ENCODE results near the gene LIMS1. TPM values are rescaled to one million over a fixed set of nuclear protein-coding genes. Genes with fewer than 3 reads are reported as not detected.
A peak's percentile ranks its signal among the peaks of the same experiment; 100 is the strongest.

LIMS1 gene
- total and polyA plus RNA-seq, 3 experiments from 2014 or later, result 59.4 to 80.6 (median 59.4) TPM

- no peaks in the 10 kb centered on the region for H3K9me3 ChIP-seq (ENCODE audit: low read length)
- DNase-seq, result no peak
- no peaks in the 10 kb centered on the region for H3K36me3 ChIP-seq (ENCODE audit: insufficient read depth, low read length)
- H3K4me1 ChIP-seq (ENCODE audit: insufficient read depth, low read length), result peaks cover 7% of the 10 kb centered on the region
- CTCF ChIA-PET, result no interaction called here
- H3K27me3 ChIP-seq (ENCODE audit: insufficient read depth, low read length, poor library complexity, severe bottlenecking), result no peaks in the 10 kb centered on the region
- Mint-ChIP-seq H3K9me3 (no peaks in the 10 kb centered on the region), H3K4me3 (no peak overlapping the region), H3K36me3 (peaks cover 0 to 6% (median 0%) of the 10 kb centered on the region in 3 donors), H3K27me3 (no peaks in the 10 kb centered on the region), H3K4me1 (peaks cover 15 to 42% (median 18%) of the 10 kb centered on the region in 3 donors), H3K27ac (peak overlapping the region in 2 of 8 donors; percentile 3 to 12)
- POLR2A ChIA-PET, result no interaction called here
- no peak overlapping the region for H3K4me3 ChIP-seq (ENCODE audit: low read length)
- H3K27ac ChIP-seq (ENCODE audit: low read depth, low read length), result no peak overlapping the region
Observed at GRCh38 chr2:108538000-108538625, 3.8 kb downstream of the LIMS1 start.

GRCh38 chr2:108541451-108541850, 7.2 kb downstream of the LIMS1 start:
- H3K36me3 ChIP-seq (ENCODE audit: insufficient read depth, low read length), result no peaks in the 10 kb centered on the region
- no peak overlapping the region for H3K27ac ChIP-seq (ENCODE audit: low read depth, low read length)
- Mint-ChIP-seq H3K27ac (no peak overlapping the region), H3K36me3 (no peaks in the 10 kb centered on the region), H3K4me3 (no peak overlapping the region), H3K4me1 (peaks cover 0 to 19% (median 0%) of the 10 kb centered on the region in 3 donors), H3K27me3 (no peaks in the 10 kb centered on the region), H3K9me3 (no peaks in the 10 kb centered on the region)
- H3K4me3 ChIP-seq (ENCODE audit: low read length), result no peak overlapping the region
- DNase-seq, result no peak
- ChIA-PET POLR2A (no interaction called here), CTCF (interaction anchor here (1.5 kb wide), 1 partner anchor 9 kb away, joined by 3 read pairs; no protein-coding TSS in a partner anchor)
- H3K27me3 ChIP-seq (ENCODE audit: insufficient read depth, low read length, poor library complexity, severe bottlenecking), result no peaks in the 10 kb centered on the region
- no peaks in the 10 kb centered on the region for H3K9me3 ChIP-seq (ENCODE audit: low read length)
- no peaks in the 10 kb centered on the region for H3K4me1 ChIP-seq (ENCODE audit: insufficient read depth, low read length)

GRCh38 chr2:108542071-108542470, 7.8 kb downstream of the LIMS1 start:
- Mint-ChIP-seq H3K4me3 (no peak overlapping the region), H3K36me3 (peaks cover 0 to 3% (median 0%) of the 10 kb centered on the region in 3 donors), H3K9me3 (no peaks in the 10 kb centered on the region), H3K4me1 (peaks cover 0 to 22% (median 0%) of the 10 kb centered on the region in 3 donors), H3K27me3 (no peaks in the 10 kb centered on the region), H3K27ac (no peak overlapping the region)
- ChIA-PET POLR2A (no interaction called here), CTCF (interaction anchor here (1.5 kb wide), 1 partner anchor 9 kb away, joined by 3 read pairs; no protein-coding TSS in a partner anchor)
- H3K36me3 ChIP-seq (ENCODE audit: insufficient read depth, low read length), result no peaks in the 10 kb centered on the region
- H3K27ac ChIP-seq (ENCODE audit: low read depth, low read length), result no peak overlapping the region
- no peaks in the 10 kb centered on the region for H3K4me1 ChIP-seq (ENCODE audit: insufficient read depth, low read length)
- no peaks in the 10 kb centered on the region for H3K27me3 ChIP-seq (ENCODE audit: insufficient read depth, low read length, poor library complexity, severe bottlenecking)
- H3K9me3 ChIP-seq (ENCODE audit: low read length), result no peaks in the 10 kb centered on the region
- no peak for DNase-seq
- H3K4me3 ChIP-seq (ENCODE audit: low read length), result no peak overlapping the region

GRCh38 chr2:108547606-108548005, 13.3 kb downstream of the LIMS1 start:
- Histone ChIP-seq H3K27ac (ENCODE audit: low read depth, low read length) (no peak overlapping the region), H3K36me3 (ENCODE audit: insufficient read depth, low read length) (no peaks in the 10 kb centered on the region), H3K27me3 (ENCODE audit: insufficient read depth, low read length, poor library complexity, severe bottlenecking) (no peaks in the 10 kb centered on the region), H3K4me3 (ENCODE audit: low read length) (no peak overlapping the region), H3K9me3 (ENCODE audit: low read length) (no peaks in the 10 kb centered on the region), H3K4me1 (ENCODE audit: insufficient read depth, low read length) (no peaks in the 10 kb centered on the region)
- H3K27me3 Mint-ChIP-seq, result no peaks in the 10 kb centered on the region
- H3K4me1 Mint-ChIP-seq, result peaks cover 0 to 14% (median 0%) of the 10 kb centered on the region in 3 donors
- peaks cover 0 to 3% (median 0%) of the 10 kb centered on the region in 3 donors for H3K36me3 Mint-ChIP-seq
- H3K9me3 Mint-ChIP-seq, result no peaks in the 10 kb centered on the region
- CTCF ChIA-PET, result no interaction called here
- no peak overlapping the region for H3K4me3 Mint-ChIP-seq
- POLR2A ChIA-PET, result no interaction called here
- H3K27ac Mint-ChIP-seq, result no peak overlapping the region
- no peak for DNase-seq

- CTCF ChIA-PET, result no interaction called here
- H3K27me3 ChIP-seq (ENCODE audit: insufficient read depth, low read length, poor library complexity, severe bottlenecking), result no peaks in the 10 kb centered on the region
- Mint-ChIP-seq H3K27ac (no peak overlapping the region), H3K4me3 (no peak overlapping the region), H3K27me3 (no peaks in the 10 kb centered on the region), H3K9me3 (no peaks in the 10 kb centered on the region), H3K36me3 (peaks cover 0 to 3% (median 0%) of the 10 kb centered on the region in 3 donors), H3K4me1 (peaks cover 0 to 14% (median 0%) of the 10 kb centered on the region in 3 donors)
- no peak overlapping the region for H3K27ac ChIP-seq (ENCODE audit: low read depth, low read length)
- no peaks in the 10 kb centered on the region for H3K9me3 ChIP-seq (ENCODE audit: low read length)
- no peak for DNase-seq
- POLR2A ChIA-PET, result no interaction called here
- no peaks in the 10 kb centered on the region for H3K4me1 ChIP-seq (ENCODE audit: insufficient read depth, low read length)
- H3K4me3 ChIP-seq (ENCODE audit: low read length), result no peak overlapping the region
- H3K36me3 ChIP-seq (ENCODE audit: insufficient read depth, low read length), result no peaks in the 10 kb centered on the region
Observed at GRCh38 chr2:108548208-108549003, 14.1 kb downstream of the LIMS1 start.

GRCh38 chr2:108552566-108552965, 18.3 kb downstream of the LIMS1 start:
- H3K27me3 ChIP-seq (ENCODE audit: insufficient read depth, low read length, poor library complexity, severe bottlenecking), result no peaks in the 10 kb centered on the region
- H3K4me1 ChIP-seq (ENCODE audit: insufficient read depth, low read length), result no peaks in the 10 kb centered on the region
- H3K4me3 ChIP-seq (ENCODE audit: low read length), result no peak overlapping the region
- Mint-ChIP-seq H3K9me3 (no peaks in the 10 kb centered on the region), H3K4me3 (no peak overlapping the region), H3K4me1 (peaks cover 0 to 9% (median 5%) of the 10 kb centered on the region in 3 donors), H3K36me3 (peaks cover 0 to 4% (median 0%) of the 10 kb centered on the region in 3 donors), H3K27me3 (no peaks in the 10 kb centered on the region), H3K27ac (no peak overlapping the region)
- H3K9me3 ChIP-seq (ENCODE audit: low read length), result no peaks in the 10 kb centered on the region
- POLR2A ChIA-PET, result no interaction called here
- CTCF ChIA-PET, result no interaction called here
- no peak for DNase-seq
- no peaks in the 10 kb centered on the region for H3K36me3 ChIP-seq (ENCODE audit: insufficient read depth, low read length)
- no peak overlapping the region for H3K27ac ChIP-seq (ENCODE audit: low read depth, low read length)

GRCh38 chr2:108553209-108553919, 19.1 kb downstream of the LIMS1 start:
- Mint-ChIP-seq H3K4me3 (no peak overlapping the region), H3K4me1 (peaks cover 0 to 5% (median 4%) of the 10 kb centered on the region in 3 donors), H3K27me3 (no peaks in the 10 kb centered on the region), H3K36me3 (peaks cover 0 to 4% (median 0%) of the 10 kb centered on the region in 3 donors), H3K27ac (no peak overlapping the region), H3K9me3 (no peaks in the 10 kb centered on the region)
- Histone ChIP-seq H3K36me3 (ENCODE audit: insufficient read depth, low read length) (no peaks in the 10 kb centered on the region), H3K27ac (ENCODE audit: low read depth, low read length) (no peak overlapping the region), H3K9me3 (ENCODE audit: low read length) (no peaks in the 10 kb centered on the region), H3K4me3 (ENCODE audit: low read length) (no peak overlapping the region), H3K27me3 (ENCODE audit: insufficient read depth, low read length, poor library complexity, severe bottlenecking) (no peaks in the 10 kb centered on the region), H3K4me1 (ENCODE audit: insufficient read depth, low read length) (no peaks in the 10 kb centered on the region)
- POLR2A ChIA-PET, result no interaction called here
- CTCF ChIA-PET, result no interaction called here
- DNase-seq, result no peak

- POLR2A ChIA-PET, result no interaction called here
- Mint-ChIP-seq H3K4me1 (peaks cover 0 to 5% (median 0%) of the 10 kb centered on the region in 3 donors), H3K36me3 (peaks cover 0 to 4% (median 0%) of the 10 kb centered on the region in 3 donors), H3K27me3 (no peaks in the 10 kb centered on the region), H3K4me3 (no peak overlapping the region), H3K9me3 (no peaks in the 10 kb centered on the region), H3K27ac (no peak overlapping the region)
- no peak overlapping the region for H3K27ac ChIP-seq (ENCODE audit: low read depth, low read length)
- H3K9me3 ChIP-seq (ENCODE audit: low read length), result no peaks in the 10 kb centered on the region
- DNase-seq, result no peak
- H3K4me3 ChIP-seq (ENCODE audit: low read length), result no peak overlapping the region
- CTCF ChIA-PET, result no interaction called here
- H3K4me1 ChIP-seq (ENCODE audit: insufficient read depth, low read length), result no peaks in the 10 kb centered on the region
- no peaks in the 10 kb centered on the region for H3K27me3 ChIP-seq (ENCODE audit: insufficient read depth, low read length, poor library complexity, severe bottlenecking)
- no peaks in the 10 kb centered on the region for H3K36me3 ChIP-seq (ENCODE audit: insufficient read depth, low read length)
Observed at GRCh38 chr2:108554528-108554927, 20.3 kb downstream of the LIMS1 start.

Measured in CD8-positive, alpha-beta memory T cell (primary cell).